ENCODE data around the gene AQP12A. TPM values are rescaled to one million over a fixed set of nuclear protein-coding genes. Genes with fewer than 3 reads are reported as not detected.
A peak's percentile ranks its signal among the peaks of the same experiment; 100 is the strongest.
"Not testable (repeated sequence)": the region's sequence is repeated elsewhere in the genome, so short reads cannot be mapped to it uniquely, and the experiment has no call there.

AQP12A gene
- total RNA-seq, 1 experiment from 2014 or later = not detected

- Histone ChIP-seq H3F3A (ENCODE audit: low read length, unreplicated experiment) (no peaks in the 10 kb centered on the region), H3K4me1 (ENCODE audit: insufficient read depth, low read length) (no peaks in the 10 kb centered on the region), H3K79me2 (ENCODE audit: low read length) (no peaks in the 10 kb centered on the region), H3K27ac (ENCODE audit: low read length) (no peak overlapping the region), H3K4me3 (ENCODE audit: low read length) (no peak overlapping the region), H3K4me2 (ENCODE audit: low read length) (no peak overlapping the region), H2AFZ (ENCODE audit: low read length) (no peak overlapping the region), H3K27me3 (ENCODE audit: low read length) (peaks cover 39% of the 10 kb centered on the region), H3K9ac (ENCODE audit: low read length) (no peak overlapping the region), H3K9me2 (replicated peaks; ENCODE audit: low read length) (no peaks in the 10 kb centered on the region), H3K9me3 (ENCODE audit: low read length) (no peaks in the 10 kb centered on the region), H3K36me3 (ENCODE audit: low read depth, low read length) (no peaks in the 10 kb centered on the region), H4K20me1 (ENCODE audit: low read length) (no peaks in the 10 kb centered on the region)
- CTCF ChIA-PET = no interaction called here
- BruUV-seq (replicated peaks) = no TSS peak
- DNase-seq (no peak), ATAC-seq (no peak)
- no peak for TF ChIP-seq EZH2phosphoT487 (IDR thresholded peaks at IDR 0.05; ENCODE audit: borderline replicate concordance, low read length)
- no peak for TF ChIP-seq CTCF (conservative IDR thresholded peaks at IDR 0.05; ENCODE audit: low read depth, low read length)
- no peak for TF ChIP-seq EZH2 (IDR thresholded peaks at IDR 0.05; ENCODE audit: low read length, unreplicated experiment)
- intact Hi-C loops (cut with micrococcal nuclease) = no loop called here
- POLR2A ChIA-PET (ENCODE audit: unreplicated experiment) = no interaction called here
Observed at GRCh38 chr2:240672701-240673190, 18.9 kb upstream of the AQP12A start.

- H3K9me3 ChIP-seq (ENCODE audit: low read length); H3F3A ChIP-seq (ENCODE audit: low read length, unreplicated experiment); intact Hi-C loops (cut with micrococcal nuclease); H3K4me3 ChIP-seq (ENCODE audit: low read length); POLR2A ChIA-PET (ENCODE audit: unreplicated experiment); H3K36me3 ChIP-seq (ENCODE audit: low read depth, low read length); ATAC-seq; H3K9ac ChIP-seq (ENCODE audit: low read length); H3K4me1 ChIP-seq (ENCODE audit: insufficient read depth, low read length); H3K4me2 ChIP-seq (ENCODE audit: low read length); H3K9me2 ChIP-seq (replicated peaks; ENCODE audit: low read length); BruUV-seq (replicated peaks); H4K20me1 ChIP-seq (ENCODE audit: low read length); H3K27ac ChIP-seq (ENCODE audit: low read length); DNase-seq; H3K79me2 ChIP-seq (ENCODE audit: low read length); CTCF ChIA-PET; H2AFZ ChIP-seq (ENCODE audit: low read length): not testable (repeated sequence)
- peaks cover 21% of the 10 kb centered on the region for H3K27me3 ChIP-seq (ENCODE audit: low read length)
Observed at GRCh38 chr2:240674461-240675184, 17.0 kb upstream of the AQP12A start.

- H3K4me2 ChIP-seq (ENCODE audit: low read length); H3K9me3 ChIP-seq (ENCODE audit: low read length); H3K9ac ChIP-seq (ENCODE audit: low read length); POLR2A ChIA-PET (ENCODE audit: unreplicated experiment); H3K9me2 ChIP-seq (replicated peaks; ENCODE audit: low read length); intact Hi-C loops (cut with micrococcal nuclease); H2AFZ ChIP-seq (ENCODE audit: low read length); H3K27ac ChIP-seq (ENCODE audit: low read length); CTCF ChIA-PET; H3K4me1 ChIP-seq (ENCODE audit: insufficient read depth, low read length); H3K4me3 ChIP-seq (ENCODE audit: low read length); BruUV-seq (replicated peaks); H3K36me3 ChIP-seq (ENCODE audit: low read depth, low read length); DNase-seq; H3K79me2 ChIP-seq (ENCODE audit: low read length); H3F3A ChIP-seq (ENCODE audit: low read length, unreplicated experiment); H4K20me1 ChIP-seq (ENCODE audit: low read length): not testable (repeated sequence)
- H3K27me3 ChIP-seq (ENCODE audit: low read length) = peaks cover 14% of the 10 kb centered on the region
- ATAC-seq = peak; percentile 58
Observed at GRCh38 chr2:240675345-240675744, 16.3 kb upstream of the AQP12A start.

- H2AFZ ChIP-seq (ENCODE audit: low read length); H3K79me2 ChIP-seq (ENCODE audit: low read length); H3K4me3 ChIP-seq (ENCODE audit: low read length); DNase-seq; H3K27ac ChIP-seq (ENCODE audit: low read length); H3K27me3 ChIP-seq (ENCODE audit: low read length); H3K9ac ChIP-seq (ENCODE audit: low read length); POLR2A ChIA-PET (ENCODE audit: unreplicated experiment); BruUV-seq (replicated peaks); H3K4me1 ChIP-seq (ENCODE audit: insufficient read depth, low read length); H3F3A ChIP-seq (ENCODE audit: low read length, unreplicated experiment); ATAC-seq; intact Hi-C loops (cut with micrococcal nuclease); H3K9me3 ChIP-seq (ENCODE audit: low read length); H4K20me1 ChIP-seq (ENCODE audit: low read length); H3K9me2 ChIP-seq (replicated peaks; ENCODE audit: low read length); H3K36me3 ChIP-seq (ENCODE audit: low read depth, low read length); H3K4me2 ChIP-seq (ENCODE audit: low read length); CTCF ChIA-PET: not testable (repeated sequence)
Observed at GRCh38 chr2:240678043-240678442, 13.6 kb upstream of the AQP12A start.

GRCh38 chr2:240678909-240679308 lies 12.8 kb upstream of the AQP12A start:
- H3K36me3 ChIP-seq (ENCODE audit: low read depth, low read length); H4K20me1 ChIP-seq (ENCODE audit: low read length); H3K9me2 ChIP-seq (replicated peaks; ENCODE audit: low read length); DNase-seq; H3K79me2 ChIP-seq (ENCODE audit: low read length); intact Hi-C loops (cut with micrococcal nuclease); H3K4me2 ChIP-seq (ENCODE audit: low read length); H3K27ac ChIP-seq (ENCODE audit: low read length); CTCF ChIA-PET; ATAC-seq; H3K9me3 ChIP-seq (ENCODE audit: low read length); H2AFZ ChIP-seq (ENCODE audit: low read length); H3F3A ChIP-seq (ENCODE audit: low read length, unreplicated experiment); H3K4me3 ChIP-seq (ENCODE audit: low read length); H3K27me3 ChIP-seq (ENCODE audit: low read length); BruUV-seq (replicated peaks); H3K4me1 ChIP-seq (ENCODE audit: insufficient read depth, low read length); POLR2A ChIA-PET (ENCODE audit: unreplicated experiment); H3K9ac ChIP-seq (ENCODE audit: low read length): not testable (repeated sequence)

GRCh38 chr2:240680185-240680584 lies 11.5 kb upstream of the AQP12A start:
- H2AFZ ChIP-seq (ENCODE audit: low read length); BruUV-seq (replicated peaks); H3K4me3 ChIP-seq (ENCODE audit: low read length); H3K27me3 ChIP-seq (ENCODE audit: low read length); H3K9me2 ChIP-seq (replicated peaks; ENCODE audit: low read length); H3K79me2 ChIP-seq (ENCODE audit: low read length); H3K4me1 ChIP-seq (ENCODE audit: insufficient read depth, low read length); H3K27ac ChIP-seq (ENCODE audit: low read length); ATAC-seq; CTCF ChIA-PET; H3K9me3 ChIP-seq (ENCODE audit: low read length); H3K4me2 ChIP-seq (ENCODE audit: low read length); H4K20me1 ChIP-seq (ENCODE audit: low read length); DNase-seq; H3F3A ChIP-seq (ENCODE audit: low read length, unreplicated experiment); H3K9ac ChIP-seq (ENCODE audit: low read length); H3K36me3 ChIP-seq (ENCODE audit: low read depth, low read length); POLR2A ChIA-PET (ENCODE audit: unreplicated experiment); intact Hi-C loops (cut with micrococcal nuclease): not testable (repeated sequence)
